ENCODE results near the gene CRIM1. TPM values are rescaled to one million over a fixed set of nuclear protein-coding genes. Genes with fewer than 3 reads are reported as not detected.
A peak's percentile ranks its signal among the peaks of the same experiment; 100 is the strongest.

The CRIM1 gene
- total RNA-seq, 2 experiments from 2014 or later = 1.8 to 2.3 TPM

- no peak for DNase-seq
- peaks cover 4% of the 10 kb centered on the region for H3K27me3 Mint-ChIP-seq
- ChIA-PET CTCF (no interaction called here), POLR2A (no interaction called here)
- no peaks in the 10 kb centered on the region for H3K36me3 Mint-ChIP-seq (ENCODE audit: low read depth)
- H3K27ac Mint-ChIP-seq = no peak overlapping the region
- H3K9me3 Mint-ChIP-seq = no peaks in the 10 kb centered on the region
- H3K4me1 Mint-ChIP-seq = no peaks in the 10 kb centered on the region
- no peak overlapping the region for H3K4me3 Mint-ChIP-seq
Observed at GRCh38 chr2:36381993-36382392, 26.4 kb downstream of the CRIM1 start.

GRCh38 chr2:36382472-36382871, 26.9 kb downstream of the CRIM1 start:
- peaks cover 7% of the 10 kb centered on the region for H3K27me3 Mint-ChIP-seq

GRCh38 chr2:36383726-36384125, 28.1 kb downstream of the CRIM1 start:
- Mint-ChIP-seq H3K9me3 (no peaks in the 10 kb centered on the region), H3K36me3 (ENCODE audit: low read depth) (no peaks in the 10 kb centered on the region), H3K4me3 (no peak overlapping the region), H3K27me3 (peaks cover 8% of the 10 kb centered on the region), H3K4me1 (peaks cover 7% of the 10 kb centered on the region), H3K27ac (no peak overlapping the region)
- POLR2A ChIA-PET = no interaction called here
- no peak for DNase-seq
- CTCF ChIA-PET = no interaction called here

More at GRCh38 chr2:36382472-36382871, 26.9 kb downstream of the CRIM1 start:
- Mint-ChIP-seq H3K4me1 (peaks cover 3% of the 10 kb centered on the region), H3K4me3 (no peak overlapping the region), H3K9me3 (no peaks in the 10 kb centered on the region), H3K27ac (no peak overlapping the region), H3K36me3 (ENCODE audit: low read depth) (no peaks in the 10 kb centered on the region)
- CTCF ChIA-PET = no interaction called here
- POLR2A ChIA-PET = no interaction called here
- DNase-seq = no peak

- CTCF ChIA-PET = no interaction called here
- Mint-ChIP-seq H3K27me3 (peaks cover 8% of the 10 kb centered on the region), H3K36me3 (ENCODE audit: low read depth) (no peaks in the 10 kb centered on the region), H3K4me3 (no peak overlapping the region), H3K9me3 (no peaks in the 10 kb centered on the region), H3K4me1 (peaks cover 7% of the 10 kb centered on the region), H3K27ac (no peak overlapping the region)
- no peak for DNase-seq
- POLR2A ChIA-PET = no interaction called here
Observed at GRCh38 chr2:36384454-36384853, 28.9 kb downstream of the CRIM1 start.

GRCh38 chr2:36385603-36386002, 30.0 kb downstream of the CRIM1 start:
- POLR2A ChIA-PET = no interaction called here
- H3K4me1 Mint-ChIP-seq = peaks cover 7% of the 10 kb centered on the region
- H3K4me3 Mint-ChIP-seq = no peak overlapping the region

GRCh38 chr2:36387258-36387916, 31.8 kb downstream of the CRIM1 start:
- no peak for DNase-seq
- Mint-ChIP-seq H3K9me3 (no peaks in the 10 kb centered on the region), H3K27me3 (peaks cover 8% of the 10 kb centered on the region), H3K27ac (peak overlapping the region; percentile 22), H3K36me3 (ENCODE audit: low read depth) (no peaks in the 10 kb centered on the region), H3K4me1 (peaks cover 7% of the 10 kb centered on the region), H3K4me3 (no peak overlapping the region)
- CTCF ChIA-PET = no interaction called here
- POLR2A ChIA-PET = no interaction called here

More at GRCh38 chr2:36385603-36386002, 30.0 kb downstream of the CRIM1 start:
- no peaks in the 10 kb centered on the region for H3K36me3 Mint-ChIP-seq (ENCODE audit: low read depth)
- H3K27ac Mint-ChIP-seq = no peak overlapping the region
- no peak for DNase-seq
- CTCF ChIA-PET = no interaction called here
- H3K9me3 Mint-ChIP-seq = no peaks in the 10 kb centered on the region
- H3K27me3 Mint-ChIP-seq = peaks cover 8% of the 10 kb centered on the region

- Mint-ChIP-seq H3K9me3 (no peaks in the 10 kb centered on the region), H3K27me3 (peaks cover 8% of the 10 kb centered on the region), H3K36me3 (ENCODE audit: low read depth) (no peaks in the 10 kb centered on the region), H3K4me1 (peaks cover 7% of the 10 kb centered on the region), H3K4me3 (no peak overlapping the region), H3K27ac (no peak overlapping the region)
- ChIA-PET POLR2A (no interaction called here), CTCF (no interaction called here)
- no peak for DNase-seq
Observed at GRCh38 chr2:36388472-36388871, 32.9 kb downstream of the CRIM1 start.

- Mint-ChIP-seq H3K4me3 (no peak overlapping the region), H3K36me3 (ENCODE audit: low read depth) (no peaks in the 10 kb centered on the region), H3K4me1 (peaks cover 7% of the 10 kb centered on the region), H3K27ac (no peak overlapping the region), H3K27me3 (peaks cover 8% of the 10 kb centered on the region), H3K9me3 (no peaks in the 10 kb centered on the region)
- CTCF ChIA-PET = interaction anchor here (0.8 kb wide), 1 partner anchor 31 kb away, joined by 3 read pairs; no protein-coding TSS in a partner anchor
- no peak for DNase-seq
- POLR2A ChIA-PET = no interaction called here
Observed at GRCh38 chr2:36389091-36389564, 33.5 kb downstream of the CRIM1 start.

- Mint-ChIP-seq H3K27ac (no peak overlapping the region), H3K4me1 (peaks cover 7% of the 10 kb centered on the region), H3K36me3 (ENCODE audit: low read depth) (no peaks in the 10 kb centered on the region), H3K4me3 (no peak overlapping the region), H3K9me3 (no peaks in the 10 kb centered on the region), H3K27me3 (peaks cover 8% of the 10 kb centered on the region)
- DNase-seq = no peak
- ChIA-PET POLR2A (no interaction called here), CTCF (interaction anchor here (0.8 kb wide), 1 partner anchor 31 kb away, joined by 3 read pairs; no protein-coding TSS in a partner anchor)
Observed at GRCh38 chr2:36389577-36389976, 34.0 kb downstream of the CRIM1 start.

- DNase-seq = no peak
- Mint-ChIP-seq H3K4me1 (peaks cover 2% of the 10 kb centered on the region), H3K27ac (no peak overlapping the region), H3K27me3 (no peaks in the 10 kb centered on the region), H3K36me3 (ENCODE audit: low read depth) (no peaks in the 10 kb centered on the region), H3K9me3 (no peaks in the 10 kb centered on the region), H3K4me3 (no peak overlapping the region)
- ChIA-PET POLR2A (no interaction called here), CTCF (no interaction called here)
Observed at GRCh38 chr2:36392571-36393255, 37.1 kb downstream of the CRIM1 start.

GRCh38 chr2:36393738-36394256, 38.2 kb downstream of the CRIM1 start:
- CTCF ChIA-PET = no interaction called here
- POLR2A ChIA-PET = no interaction called here
- H3K4me3 Mint-ChIP-seq = no peak overlapping the region

GRCh38 chr2:36394804-36395203, 39.2 kb downstream of the CRIM1 start:
- Mint-ChIP-seq H3K27ac (no peak overlapping the region), H3K4me1 (no peaks in the 10 kb centered on the region), H3K36me3 (ENCODE audit: low read depth) (no peaks in the 10 kb centered on the region), H3K9me3 (no peaks in the 10 kb centered on the region), H3K27me3 (no peaks in the 10 kb centered on the region), H3K4me3 (no peak overlapping the region)
- CTCF ChIA-PET = interaction anchor here (1.0 kb wide), 1 partner anchor 9 kb away, joined by 4 read pairs; no protein-coding TSS in a partner anchor
- no peak for DNase-seq
- POLR2A ChIA-PET = no interaction called here

More at GRCh38 chr2:36393738-36394256, 38.2 kb downstream of the CRIM1 start:
- no peaks in the 10 kb centered on the region for H3K9me3 Mint-ChIP-seq
- no peak overlapping the region for H3K27ac Mint-ChIP-seq
- H3K4me1 Mint-ChIP-seq = no peaks in the 10 kb centered on the region
- H3K36me3 Mint-ChIP-seq (ENCODE audit: low read depth) = no peaks in the 10 kb centered on the region
- H3K27me3 Mint-ChIP-seq = no peaks in the 10 kb centered on the region
- DNase-seq = no peak

- ChIA-PET POLR2A (no interaction called here), CTCF (interaction anchor here (1.0 kb wide), 1 partner anchor 8 kb away, joined by 4 read pairs; no protein-coding TSS in a partner anchor)
- Mint-ChIP-seq H3K27me3 (no peaks in the 10 kb centered on the region), H3K4me3 (no peak overlapping the region), H3K27ac (no peak overlapping the region), H3K4me1 (no peaks in the 10 kb centered on the region), H3K9me3 (no peaks in the 10 kb centered on the region), H3K36me3 (ENCODE audit: low read depth) (no peaks in the 10 kb centered on the region)
- DNase-seq = no peak
Observed at GRCh38 chr2:36395866-36396265, 40.3 kb downstream of the CRIM1 start.
